Central memory CD8-positive, alpha-beta T cell (primary cell): ENCODE data around the gene SORL1-AS1.

Experiments
- ATAC-seq: fragments of 150-1000 bp; cut with Tn5 transposase; replicated peaks from 2 replicates; pipeline ENCODE4 v1.10.0; 2022; ENCODE audit warnings: mild to moderate bottlenecking, moderate FRiP score, moderate number of reproducible peaks; ENCODE audit not compliant: poor library complexity, severe bottlenecking; ENCODE audit errors: extremely low read depth
- DNase-seq, 2 donors: peaks; one replicate each; pipeline ENCODE4 v3.0.0; 2021; ENCODE audit warnings: low spot score in 2 of 2
- H3K27ac Mint-ChIP-seq: one replicate; pipeline ENCODE4 v1.8.0; 2022; ENCODE audit warnings: low read depth, mild to moderate bottlenecking, moderate library complexity, mixed read lengths
- H3K27me3 Mint-ChIP-seq: one replicate; pipeline ENCODE4 v1.8.0; 2022; ENCODE audit warnings: mixed read lengths
- H3K36me3 Mint-ChIP-seq: one replicate; pipeline ENCODE4 v1.8.0; 2022; ENCODE audit warnings: mild to moderate bottlenecking, moderate library complexity, mixed read lengths; ENCODE audit not compliant: insufficient read depth
- H3K4me1 Mint-ChIP-seq: one replicate; pipeline ENCODE4 v1.8.0; 2022; ENCODE audit warnings: mixed read lengths
- H3K4me3 Mint-ChIP-seq: one replicate; pipeline ENCODE4 v1.8.0; 2022; ENCODE audit warnings: mild to moderate bottlenecking, moderate library complexity, mixed read lengths
- H3K9me3 Mint-ChIP-seq: one replicate; pipeline ENCODE4 v1.8.0; 2022; ENCODE audit warnings: mixed read lengths

The SORL1-AS1 gene

GRCh38 chr11:121471167-121471566 lies 18.4 kb upstream of the SORL1-AS1 start:
- H3K4me3 Mint-ChIP-seq = peak overlapping the region; percentile 18
- H3K27me3 Mint-ChIP-seq = no peaks in the 10 kb centered on the region
- ATAC-seq (no peak), DNase-seq (no peak)
- peaks cover 38% of the 10 kb centered on the region for H3K36me3 Mint-ChIP-seq
- H3K4me1 Mint-ChIP-seq = peaks cover 83% of the 10 kb centered on the region
- peak overlapping the region; percentile 95 for H3K27ac Mint-ChIP-seq
- H3K9me3 Mint-ChIP-seq = no peaks in the 10 kb centered on the region

DNA sequence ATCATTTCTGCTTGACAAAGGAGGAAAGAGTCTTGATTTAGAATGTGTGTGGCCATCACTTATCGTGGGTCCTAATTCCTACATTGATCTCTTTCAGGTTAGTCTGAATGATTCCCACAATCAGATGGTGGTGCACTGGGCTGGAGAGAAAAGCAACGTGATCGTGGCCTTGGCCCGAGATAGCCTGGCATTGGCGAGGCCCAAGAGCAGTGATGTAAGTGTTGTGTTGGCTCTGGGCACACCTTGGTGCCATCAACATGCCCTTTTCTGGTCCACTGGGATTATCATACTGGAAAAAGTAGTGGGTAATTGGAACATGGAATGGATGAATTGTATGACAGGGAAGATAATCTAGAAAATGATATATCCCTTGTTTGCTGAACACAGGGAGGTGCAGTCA lies 17.1 kb upstream of the SORL1-AS1 start:
- ATAC-seq (no peak), DNase-seq (no peak)
- Mint-ChIP-seq H3K36me3 (peaks cover 35% of the 10 kb centered on the region), H3K27me3 (no peaks in the 10 kb centered on the region), H3K27ac (peak overlapping the region; percentile 92), H3K4me1 (peaks cover 83% of the 10 kb centered on the region), H3K4me3 (peak overlapping the region; percentile 14), H3K9me3 (no peaks in the 10 kb centered on the region)

GRCh38 chr11:121467965-121468364 lies 15.2 kb upstream of the SORL1-AS1 start:
- peak overlapping the region; percentile 92 for H3K27ac Mint-ChIP-seq
- H3K27me3 Mint-ChIP-seq = no peaks in the 10 kb centered on the region
- DNase-seq (peak; percentile 39 to 61), ATAC-seq (peak; percentile 58)
- H3K4me3 Mint-ChIP-seq = peak overlapping the region; percentile 73
- H3K4me1 Mint-ChIP-seq = peaks cover 86% of the 10 kb centered on the region
- H3K36me3 Mint-ChIP-seq = peaks cover 37% of the 10 kb centered on the region
- H3K9me3 Mint-ChIP-seq = no peaks in the 10 kb centered on the region

GRCh38 chr11:121467471-121467870 lies 14.7 kb upstream of the SORL1-AS1 start:
- Mint-ChIP-seq H3K9me3 (no peaks in the 10 kb centered on the region), H3K27me3 (no peaks in the 10 kb centered on the region)
- ATAC-seq = no peak

GRCh38 chr11:121466063-121466794 lies 13.5 kb upstream of the SORL1-AS1 start:
- no peaks in the 10 kb centered on the region for H3K9me3 Mint-ChIP-seq
- peak overlapping the region; percentile 73 for H3K4me3 Mint-ChIP-seq
- H3K27me3 Mint-ChIP-seq = no peaks in the 10 kb centered on the region
- H3K27ac Mint-ChIP-seq = peak overlapping the region; percentile 92
- H3K4me1 Mint-ChIP-seq = peaks cover 86% of the 10 kb centered on the region
- ATAC-seq = no peak
- DNase-seq = no peak
- H3K36me3 Mint-ChIP-seq = peaks cover 28% of the 10 kb centered on the region

More at GRCh38 chr11:121467471-121467870, 14.7 kb upstream of the SORL1-AS1 start:
- Mint-ChIP-seq H3K36me3 (peaks cover 35% of the 10 kb centered on the region), H3K27ac (peak overlapping the region; percentile 92), H3K4me3 (peak overlapping the region; percentile 73), H3K4me1 (peaks cover 86% of the 10 kb centered on the region)
- DNase-seq = no peak

GRCh38 chr11:121465709-121466062 lies 12.9 kb upstream of the SORL1-AS1 start:
- Mint-ChIP-seq H3K27me3 (no peaks in the 10 kb centered on the region), H3K36me3 (peaks cover 24% of the 10 kb centered on the region), H3K27ac (peak overlapping the region; percentile 92), H3K9me3 (no peaks in the 10 kb centered on the region), H3K4me3 (peak overlapping the region; percentile 73), H3K4me1 (peaks cover 86% of the 10 kb centered on the region)
- DNase-seq (no peak), ATAC-seq (no peak)

- H3K4me1 Mint-ChIP-seq = peaks cover 92% of the 10 kb centered on the region
- no peaks in the 10 kb centered on the region for H3K9me3 Mint-ChIP-seq
- peak overlapping the region; percentile 92 for H3K27ac Mint-ChIP-seq
- H3K27me3 Mint-ChIP-seq = no peaks in the 10 kb centered on the region
- peaks cover 16% of the 10 kb centered on the region for H3K36me3 Mint-ChIP-seq
- DNase-seq = peak; percentile 54 to 67
- H3K4me3 Mint-ChIP-seq = peak overlapping the region; percentile 73
- peak; percentile 65 for ATAC-seq
Observed at GRCh38 chr11:121464352-121464946, 11.7 kb upstream of the SORL1-AS1 start.

DNA sequence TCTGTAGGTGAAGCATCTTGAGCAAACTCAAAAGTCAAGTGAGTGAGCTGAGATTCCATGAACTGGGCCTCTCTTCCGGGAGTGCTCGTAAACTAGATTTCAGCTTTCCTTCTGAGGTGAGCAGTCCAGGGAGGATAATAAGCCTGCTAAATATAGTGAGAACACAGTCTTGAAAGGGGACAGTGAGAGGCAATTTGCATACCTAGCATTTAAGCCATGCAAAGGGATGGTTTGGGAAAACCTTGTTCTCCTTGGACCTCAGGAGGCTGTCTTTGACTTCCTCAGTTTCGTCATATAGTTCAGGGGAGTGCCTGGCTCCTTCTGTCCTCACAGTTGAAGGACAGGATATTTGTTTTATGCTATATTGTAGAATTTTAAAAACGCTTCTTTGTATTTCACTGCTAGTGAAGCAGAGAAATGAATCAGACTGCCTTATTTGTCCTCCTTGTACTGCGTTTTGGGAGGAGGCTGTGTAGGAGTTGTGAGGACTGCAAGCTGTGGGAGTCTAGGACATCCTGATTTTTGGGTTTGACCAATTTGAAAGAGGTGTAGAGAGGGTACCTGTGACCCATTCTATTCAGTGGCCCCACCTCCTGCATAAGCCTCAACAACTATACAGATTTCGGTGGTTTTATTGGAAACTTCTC lies 11.0 kb upstream of the SORL1-AS1 start:
- H3K27me3 Mint-ChIP-seq = no peaks in the 10 kb centered on the region
- peak overlapping the region; percentile 92 for H3K27ac Mint-ChIP-seq
- peaks cover 15% of the 10 kb centered on the region for H3K36me3 Mint-ChIP-seq
- peaks cover 92% of the 10 kb centered on the region for H3K4me1 Mint-ChIP-seq
- H3K4me3 Mint-ChIP-seq = peak overlapping the region; percentile 73
- DNase-seq (no peak), ATAC-seq (no peak)
- H3K9me3 Mint-ChIP-seq = no peaks in the 10 kb centered on the region

DNA sequence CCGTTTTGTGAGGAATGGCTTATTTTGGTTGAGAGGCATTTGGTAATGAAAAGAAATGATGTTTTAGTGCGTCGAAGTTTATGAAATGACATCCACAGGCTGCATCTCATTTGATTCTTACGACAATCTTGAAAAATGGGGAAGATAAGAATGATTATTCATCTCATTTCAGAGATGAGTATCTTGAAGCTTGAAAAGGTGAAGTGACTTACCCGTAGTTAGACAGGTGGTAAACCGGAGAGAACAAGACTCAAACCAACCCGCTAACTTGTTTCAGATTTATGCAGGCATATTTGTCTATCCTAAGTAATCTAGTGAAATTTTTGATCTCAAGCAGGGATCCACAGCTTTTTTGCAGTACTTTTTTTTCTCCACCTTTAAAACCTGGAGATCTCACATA lies 9.1 kb upstream of the SORL1-AS1 start:
- Mint-ChIP-seq H3K4me1 (peaks cover 97% of the 10 kb centered on the region), H3K9me3 (no peaks in the 10 kb centered on the region), H3K27me3 (no peaks in the 10 kb centered on the region), H3K4me3 (no peak overlapping the region), H3K27ac (peak overlapping the region; percentile 92), H3K36me3 (peaks cover 21% of the 10 kb centered on the region)
- DNase-seq = no peak
- no peak for ATAC-seq

DNA sequence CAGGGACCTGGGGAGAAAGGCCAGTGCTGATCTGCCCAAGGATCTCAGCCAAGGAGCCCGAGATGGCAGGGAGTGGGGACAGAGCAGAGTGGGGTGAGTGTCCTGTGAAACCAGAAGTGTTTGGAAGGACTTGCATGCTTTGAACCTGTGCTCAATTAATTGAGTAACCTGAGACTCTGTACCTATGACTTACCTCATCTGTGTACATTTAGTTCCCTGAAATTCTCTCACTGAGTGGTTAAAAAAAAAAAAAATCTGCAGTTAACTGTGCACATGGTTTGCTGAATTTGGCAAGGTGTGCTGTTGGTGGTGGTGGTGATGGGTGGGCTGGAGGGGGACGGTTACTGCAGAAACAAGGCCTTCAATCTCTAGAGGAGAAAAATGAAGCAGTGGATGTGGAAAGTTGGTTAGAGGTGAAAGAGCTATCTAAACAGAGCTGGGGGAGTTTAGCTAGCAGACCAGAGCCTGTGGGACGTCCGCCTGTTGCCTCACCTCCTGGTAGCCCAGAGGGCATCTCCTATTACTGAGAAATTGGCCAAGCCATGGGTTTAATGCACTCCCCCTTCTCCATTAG lies 8.3 kb upstream of the SORL1-AS1 start:
- Mint-ChIP-seq H3K4me3 (no peak overlapping the region), H3K27me3 (no peaks in the 10 kb centered on the region), H3K27ac (peak overlapping the region; percentile 92), H3K9me3 (no peaks in the 10 kb centered on the region), H3K4me1 (peaks cover 98% of the 10 kb centered on the region), H3K36me3 (peaks cover 21% of the 10 kb centered on the region)
- no peak for DNase-seq
- no peak for ATAC-seq

GRCh38 chr11:121459413-121460017 lies 6.7 kb upstream of the SORL1-AS1 start:
- ATAC-seq = peak; percentile 17
- H3K4me1 Mint-ChIP-seq = peaks cover 100% of the 10 kb centered on the region

GRCh38 chr11:121458551-121458950 lies 5.8 kb upstream of the SORL1-AS1 start:
- DNase-seq (no peak), ATAC-seq (no peak)
- H3K27ac Mint-ChIP-seq = peak overlapping the region; percentile 92
- H3K4me3 Mint-ChIP-seq = no peak overlapping the region
- H3K27me3 Mint-ChIP-seq = no peaks in the 10 kb centered on the region
- H3K4me1 Mint-ChIP-seq = peaks cover 100% of the 10 kb centered on the region
- H3K9me3 Mint-ChIP-seq = no peaks in the 10 kb centered on the region
- H3K36me3 Mint-ChIP-seq = peaks cover 25% of the 10 kb centered on the region

More at GRCh38 chr11:121459413-121460017, 6.7 kb upstream of the SORL1-AS1 start:
- peaks cover 23% of the 10 kb centered on the region for H3K36me3 Mint-ChIP-seq
- H3K4me3 Mint-ChIP-seq = peak overlapping the region; percentile 29
- no peaks in the 10 kb centered on the region for H3K9me3 Mint-ChIP-seq
- DNase-seq = no peak
- no peaks in the 10 kb centered on the region for H3K27me3 Mint-ChIP-seq
- peak overlapping the region; percentile 92 for H3K27ac Mint-ChIP-seq
